ENCODE data around the gene NUDCD2.
A peak's percentile ranks its signal among the peaks of the same experiment; 100 is the strongest.

Gene NUDCD2

DNA sequence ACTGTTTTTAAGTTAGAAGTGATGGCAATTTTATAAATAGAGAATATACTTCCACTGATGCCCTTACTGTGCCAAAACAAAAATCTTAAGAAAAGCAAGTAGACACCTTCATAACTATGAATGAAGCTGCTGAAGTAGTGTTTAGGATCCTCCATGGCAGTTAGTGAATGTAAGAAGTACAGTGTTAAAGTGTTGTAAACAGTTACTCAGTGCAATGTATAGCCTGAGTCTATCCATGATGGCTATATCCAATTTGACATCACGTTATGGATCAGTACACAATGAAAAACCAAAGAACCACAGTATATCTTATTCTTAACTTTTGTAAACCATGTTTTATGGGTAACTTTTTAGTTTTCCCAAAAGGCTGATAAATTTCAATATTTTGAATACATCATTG, 15.4 kb downstream of the NUDCD2 start:
- Histone ChIP-seq H3K4me3 (ENCODE audit: low read depth in 1 of 2, low read length in 1 of 2) (no peak overlapping the region), H3K36me3 (peaks cover 82% of the 10 kb centered on the region), H3K27me3 (no peaks in the 10 kb centered on the region), H3K27ac (no peak overlapping the region), H3K4me1 (ENCODE audit: control insufficient read depth in 1 of 2, insufficient read depth in 1 of 2, low read depth in 1 of 2, low read length in 1 of 2) (no peaks in the 10 kb centered on the region), H3K9me3 (no peaks in the 10 kb centered on the region)
- TF ChIP-seq, protein P1, sequence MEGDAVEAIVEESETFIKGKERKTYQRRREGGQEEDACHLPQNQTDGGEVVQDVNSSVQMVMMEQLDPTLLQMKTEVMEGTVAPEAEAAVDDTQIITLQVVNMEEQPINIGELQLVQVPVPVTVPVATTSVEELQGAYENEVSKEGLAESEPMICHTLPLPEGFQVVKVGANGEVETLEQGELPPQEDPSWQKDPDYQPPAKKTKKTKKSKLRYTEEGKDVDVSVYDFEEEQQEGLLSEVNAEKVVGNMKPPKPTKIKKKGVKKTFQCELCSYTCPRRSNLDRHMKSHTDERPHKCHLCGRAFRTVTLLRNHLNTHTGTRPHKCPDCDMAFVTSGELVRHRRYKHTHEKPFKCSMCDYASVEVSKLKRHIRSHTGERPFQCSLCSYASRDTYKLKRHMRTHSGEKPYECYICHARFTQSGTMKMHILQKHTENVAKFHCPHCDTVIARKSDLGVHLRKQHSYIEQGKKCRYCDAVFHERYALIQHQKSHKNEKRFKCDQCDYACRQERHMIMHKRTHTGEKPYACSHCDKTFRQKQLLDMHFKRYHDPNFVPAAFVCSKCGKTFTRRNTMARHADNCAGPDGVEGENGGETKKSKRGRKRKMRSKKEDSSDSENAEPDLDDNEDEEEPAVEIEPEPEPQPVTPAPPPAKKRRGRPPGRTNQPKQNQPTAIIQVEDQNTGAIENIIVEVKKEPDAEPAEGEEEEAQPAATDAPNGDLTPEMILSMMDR (IDR thresholded peaks at IDR 0.05) = no peak

GRCh38 chr5:163440954-163441353, 18.9 kb downstream of the NUDCD2 start:
- H3K27ac ChIP-seq = no peak overlapping the region
- peaks cover 59% of the 10 kb centered on the region for H3K36me3 ChIP-seq

DNA sequence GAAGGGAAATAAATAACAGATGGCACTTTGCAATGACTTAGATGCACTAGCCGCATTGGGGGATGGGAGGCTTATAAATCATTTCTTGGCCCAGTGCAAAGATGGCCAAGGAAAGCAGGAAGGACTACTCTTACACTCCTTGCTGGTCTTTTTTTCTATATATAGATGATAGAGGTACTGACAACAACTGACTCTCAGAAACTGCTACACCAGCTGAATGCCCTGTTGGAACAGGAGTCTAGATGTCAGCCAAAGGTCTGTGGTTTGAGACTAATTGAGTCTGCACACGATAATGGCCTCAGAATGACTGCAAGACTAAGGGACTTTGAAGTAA, 20.8 kb downstream of the NUDCD2 start:
- Histone ChIP-seq H3K9me3 (no peaks in the 10 kb centered on the region), H3K4me3 (ENCODE audit: low read depth in 1 of 2, low read length in 1 of 2) (no peak overlapping the region), H3K27ac (peak overlapping the region; percentile 6), H3K36me3 (peaks cover 40% of the 10 kb centered on the region), H3K27me3 (no peaks in the 10 kb centered on the region), H3K4me1 (ENCODE audit: control insufficient read depth in 1 of 2, insufficient read depth in 1 of 2, low read depth in 1 of 2, low read length in 1 of 2) (peaks cover 19 to 22% of the 10 kb centered on the region in 2 experiments)
- TF ChIP-seq, protein P1 (IDR thresholded peaks at IDR 0.05) = no peak

More at GRCh38 chr5:163440954-163441353, 18.9 kb downstream of the NUDCD2 start:
- H3K4me3 ChIP-seq (ENCODE audit: low read depth in 1 of 2, low read length in 1 of 2) = no peak overlapping the region
- no peaks in the 10 kb centered on the region for H3K27me3 ChIP-seq
- H3K9me3 ChIP-seq = no peaks in the 10 kb centered on the region
- TF ChIP-seq, protein P1 (IDR thresholded peaks at IDR 0.05) = no peak
- peaks cover 19 to 22% of the 10 kb centered on the region in 2 experiments for H3K4me1 ChIP-seq (ENCODE audit: control insufficient read depth in 1 of 2, insufficient read depth in 1 of 2, low read depth in 1 of 2, low read length in 1 of 2)

DNA sequence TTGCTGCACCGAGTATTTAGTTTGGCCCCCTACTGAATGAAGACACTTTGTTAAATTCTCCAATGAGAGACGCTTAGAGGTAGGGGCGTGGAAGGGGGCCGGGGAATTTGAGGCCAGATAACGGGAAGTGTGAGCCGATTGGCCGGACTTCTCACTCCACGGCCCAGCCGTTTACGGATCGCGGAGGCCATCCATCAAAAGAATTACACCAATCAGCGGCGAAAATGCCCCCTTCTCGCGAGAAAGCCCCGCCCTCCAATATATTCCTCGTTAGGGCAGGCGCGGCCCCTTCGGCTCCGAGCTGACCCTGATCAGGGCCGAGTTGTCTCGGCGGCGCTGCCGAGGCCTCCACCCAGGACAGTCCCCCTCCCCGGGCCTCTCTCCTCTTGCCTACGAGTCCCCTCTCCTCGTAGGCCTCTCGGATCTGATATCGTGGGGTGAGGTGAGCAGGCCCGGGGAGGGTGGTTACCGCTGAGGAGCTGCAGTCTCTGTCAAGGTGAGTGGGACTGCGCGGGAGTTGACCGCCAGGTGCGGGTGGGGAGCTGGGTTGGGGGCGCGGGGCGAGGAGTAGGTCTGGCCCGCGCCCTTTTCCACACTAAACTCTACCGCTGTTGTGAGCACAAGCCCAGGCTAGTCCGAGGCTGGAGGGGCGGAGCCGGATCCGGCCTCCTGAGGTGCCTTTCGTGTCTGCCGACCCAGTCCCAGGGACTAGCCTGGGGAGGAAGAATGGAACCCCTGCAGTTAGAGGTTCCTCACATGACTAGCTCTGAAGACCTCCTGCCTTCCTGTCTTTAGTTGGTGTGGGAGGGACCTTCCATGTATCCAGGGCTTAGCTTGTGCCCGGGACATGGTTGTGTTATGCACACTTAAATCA, 22.4 kb downstream of the NUDCD2 start, which contains the start of gene CCNG1:
Gene CCNG1 (plus strand): TSS at position 287 of the 874 bp plus-strand sequence. CDS start 1,662 bp downstream, outside the sequence.
- Histone ChIP-seq H3K4me1 (ENCODE audit: control insufficient read depth in 1 of 2, insufficient read depth in 1 of 2, low read depth in 1 of 2, low read length in 1 of 2) (peaks cover 19 to 22% of the 10 kb centered on the region in 2 experiments), H3K36me3 (peaks cover 25% of the 10 kb centered on the region)

DNA sequence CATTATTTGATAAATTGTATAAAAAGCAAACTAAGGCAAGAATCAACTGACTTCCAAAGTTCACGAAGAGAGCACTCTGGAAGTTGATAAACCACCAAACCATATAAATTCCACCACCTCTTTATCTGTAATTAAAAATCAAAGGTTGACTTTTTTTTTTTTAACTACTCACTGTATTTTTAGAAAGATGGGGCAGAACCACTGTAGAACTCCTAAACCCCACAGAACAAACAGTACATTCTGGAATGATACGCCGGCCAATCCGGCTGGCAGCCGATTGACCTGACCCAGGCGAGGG, 22.9 kb downstream of the NUDCD2 start:
- TF ChIP-seq, protein P1 (IDR thresholded peaks at IDR 0.05) = no peak
- peaks cover 19 to 22% of the 10 kb centered on the region in 2 experiments for H3K4me1 ChIP-seq (ENCODE audit: control insufficient read depth in 1 of 2, insufficient read depth in 1 of 2, low read depth in 1 of 2, low read length in 1 of 2)
- peak overlapping the region; percentile 84 for H3K27ac ChIP-seq
- H3K9me3 ChIP-seq = no peaks in the 10 kb centered on the region
- peaks cover 19% of the 10 kb centered on the region for H3K36me3 ChIP-seq
- no peaks in the 10 kb centered on the region for H3K27me3 ChIP-seq
- peak overlapping the region; percentile 83 to 97 for H3K4me3 ChIP-seq (ENCODE audit: low read depth in 1 of 2, low read length in 1 of 2)

More for the DNA sequence above, 22.4 kb downstream of the NUDCD2 start, which contains the start of gene CCNG1:
- Histone ChIP-seq H3K27ac (peak within 1 kb of the TSS; percentile 84), H3K27me3 (no peaks in the 10 kb centered on the region), H3K9me3 (no peaks in the 10 kb centered on the region), H3K4me3 (ENCODE audit: low read depth in 1 of 2, low read length in 1 of 2) (peak within 1 kb of the TSS; percentile 83 to 97)
- TF ChIP-seq, protein P1 (IDR thresholded peaks at IDR 0.05) = no peak

Data from neutrophil (primary cell).